ENCODE measurements around the gene SMAGP.
"Not testable (repeated sequence)": the region's sequence is repeated elsewhere in the genome, so short reads cannot be mapped to it uniquely, and the experiment has no call there.

The SMAGP gene

GRCh38 chr12:51222461-51222860 is 47.8 kb downstream of the SMAGP start:
- no peak for DNase-seq

GRCh38 chr12:51219857-51220256 is 50.4 kb downstream of the SMAGP start:
- not testable (repeated sequence) for DNase-seq

DNA sequence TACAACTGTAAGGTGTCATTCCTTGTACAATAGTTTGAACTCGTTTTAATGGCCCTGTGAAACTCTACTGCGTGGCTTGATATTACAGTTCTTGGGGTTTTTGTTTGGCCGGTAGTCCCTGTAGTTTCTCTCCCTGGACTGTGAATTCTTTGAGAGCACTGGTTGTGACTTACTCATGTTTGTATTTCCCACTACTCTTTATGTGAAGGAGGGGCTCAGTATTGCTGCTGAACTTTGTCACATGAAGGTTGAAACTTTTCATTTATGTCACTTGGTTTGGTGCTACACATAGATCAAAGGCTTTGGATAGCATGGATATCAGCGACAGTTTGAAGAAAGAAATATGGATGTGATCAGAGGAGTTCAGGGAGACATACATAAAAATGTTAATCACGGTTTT is 50.9 kb downstream of the SMAGP start:
- DNase-seq, result no peak

- peak in 1 of 2 experiments; percentile 24 for DNase-seq
Measured at GRCh38 chr12:51218607-51219161, 51.5 kb downstream of the SMAGP start.

DNA sequence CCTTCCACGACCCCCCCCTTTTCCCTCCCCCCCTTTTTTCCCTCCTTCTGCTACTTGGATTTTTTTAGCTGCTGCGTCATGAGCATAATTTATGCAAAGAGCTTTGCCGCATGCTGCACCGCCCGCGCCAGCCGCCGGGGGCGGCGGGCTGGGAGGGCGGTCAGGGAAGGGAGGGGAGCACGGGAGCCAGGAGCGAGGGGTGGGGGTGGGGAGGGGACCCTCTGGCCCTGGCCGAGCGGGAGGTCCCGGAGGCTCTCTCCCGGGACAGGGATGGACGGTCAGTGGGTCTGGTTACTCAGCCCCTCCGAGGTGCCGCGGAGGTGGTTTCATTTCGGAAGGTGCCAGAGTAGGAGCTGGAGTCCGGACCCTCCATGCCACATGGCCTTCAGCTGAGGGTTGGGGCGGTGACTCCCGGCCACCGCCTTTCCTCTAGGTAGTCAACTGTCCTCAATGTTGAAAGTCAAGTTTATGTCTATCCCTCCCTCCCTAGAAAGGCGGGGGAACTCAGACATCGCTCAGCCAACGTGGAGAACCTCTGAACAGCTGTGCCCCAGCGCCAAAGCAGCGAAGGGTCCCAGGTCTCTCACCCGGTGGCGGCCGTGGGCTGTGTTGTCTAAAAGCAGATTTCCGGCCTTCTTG is 52.1 kb downstream of the SMAGP start, which contains the start of gene POU6F1:
POU6F1 (minus strand) TSS at position 95 of the 639 bp plus-strand sequence. CDS start 11,226 bp downstream, outside the sequence.
- peak; percentile 73 to 80 for DNase-seq

- peak; percentile 46 to 61 for DNase-seq
Measured at GRCh38 chr12:51217133-51217967, 52.9 kb downstream of the SMAGP start.

DNA sequence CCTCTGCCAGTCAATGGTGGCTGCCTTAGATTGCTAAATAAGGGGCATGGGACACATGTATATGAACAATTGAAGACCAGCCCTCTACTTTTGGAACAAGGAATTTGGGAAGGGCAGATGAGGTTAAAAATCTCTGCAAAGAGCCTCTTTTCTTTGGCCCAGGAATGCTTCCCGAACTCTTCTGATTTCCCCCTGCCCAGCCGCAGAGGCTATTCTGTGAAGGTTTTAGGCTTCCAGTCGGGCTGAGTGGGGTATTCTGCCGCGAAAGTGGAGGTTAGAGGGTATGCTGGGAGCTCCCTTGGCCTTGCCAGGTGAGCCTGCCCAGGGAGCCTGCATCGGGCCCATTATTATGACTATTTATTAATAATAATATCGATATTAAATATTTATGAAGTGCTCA is 53.6 kb downstream of the SMAGP start:
- DNase-seq, result no peak

DNA sequence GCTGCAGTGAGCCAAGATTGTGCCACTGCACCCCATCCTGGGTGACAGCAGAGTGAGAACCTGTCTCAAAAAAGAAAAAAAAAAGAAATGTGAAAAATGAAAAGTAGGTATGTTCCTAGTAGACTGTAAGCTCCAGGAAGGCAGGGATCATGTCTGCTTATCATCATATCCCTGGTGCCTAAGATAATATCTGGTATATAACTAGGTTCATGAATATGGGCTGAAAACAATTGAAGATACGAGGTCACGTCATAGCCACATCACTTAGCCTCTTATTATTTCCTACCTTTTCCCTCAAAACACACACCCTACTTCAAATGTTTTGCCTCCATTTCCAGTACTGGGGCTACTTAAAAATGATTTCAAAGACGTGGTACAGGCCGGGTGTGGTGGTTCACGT is 55.3 kb downstream of the SMAGP start:
- no peak for DNase-seq

DNA sequence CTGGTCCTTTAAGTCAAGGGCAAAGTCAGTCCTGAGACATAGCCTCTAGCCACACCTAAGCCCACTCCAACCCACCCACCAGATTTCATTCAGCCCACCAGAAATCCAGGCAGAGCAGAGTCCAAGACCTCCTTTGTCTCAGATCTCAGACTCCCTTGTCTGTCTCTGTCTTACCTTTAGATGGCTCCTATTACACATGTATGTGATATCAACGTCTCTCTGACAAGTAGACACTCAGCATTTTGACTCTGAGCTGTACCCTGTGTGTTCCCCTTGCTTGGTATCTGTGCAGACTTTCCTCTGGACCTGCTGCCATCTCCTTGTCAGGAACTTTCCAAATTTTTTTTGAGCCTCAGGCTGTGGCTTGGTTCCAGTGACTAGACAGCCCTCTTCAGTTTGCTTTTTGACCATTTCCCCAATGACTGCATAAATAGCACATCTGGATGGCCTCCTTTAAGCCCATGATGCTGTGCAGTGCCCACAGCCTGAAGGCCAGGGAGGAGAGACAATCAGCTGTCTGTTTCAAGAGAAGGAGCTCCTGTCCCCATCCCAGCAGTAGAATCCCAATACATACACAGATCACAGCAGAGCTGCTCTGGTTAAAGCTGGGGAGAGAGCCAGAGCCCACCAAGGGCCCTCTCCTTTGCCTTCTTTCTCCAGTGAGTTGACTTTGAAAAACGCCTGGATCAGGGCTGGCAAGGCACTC is 59.4 kb downstream of the SMAGP start:
- DNase-seq, result no peak

GRCh38 chr12:51209259-51209658 is 61.0 kb downstream of the SMAGP start:
- DNase-seq, result no peak

GRCh38 chr12:51208016-51208660 is 62.1 kb downstream of the SMAGP start:
- no peak for DNase-seq

GRCh38 chr12:51205350-51205749 is 64.9 kb downstream of the SMAGP start:
- no peak for DNase-seq

DNA sequence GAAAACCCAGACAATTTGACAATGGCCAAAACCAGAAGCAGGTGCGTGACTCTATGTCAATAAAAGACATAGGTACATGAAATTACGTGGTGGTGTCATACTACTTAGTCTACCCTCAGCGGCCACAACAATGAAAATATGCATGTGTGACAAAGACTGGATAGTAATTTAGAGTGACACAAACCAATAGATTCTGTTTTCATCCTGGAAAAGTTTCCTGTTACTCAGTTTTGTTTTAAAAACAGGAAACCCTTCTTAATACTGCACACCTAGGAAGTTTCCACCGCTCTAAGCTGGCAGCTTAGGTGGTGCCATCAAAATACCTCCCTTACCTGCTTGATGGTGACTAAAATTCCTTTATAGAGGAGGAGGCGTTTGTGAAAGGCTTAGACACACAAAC is 67.5 kb downstream of the SMAGP start:
- no peak for DNase-seq

GRCh38 chr12:51200806-51201205 is 69.4 kb downstream of the SMAGP start:
- DNase-seq, result no peak

GRCh38 chr12:51200156-51200555 is 70.1 kb downstream of the SMAGP start:
- DNase-seq, result no peak

- DNase-seq, result no peak
Measured at GRCh38 chr12:51199366-51199945, 70.8 kb downstream of the SMAGP start.

DNA sequence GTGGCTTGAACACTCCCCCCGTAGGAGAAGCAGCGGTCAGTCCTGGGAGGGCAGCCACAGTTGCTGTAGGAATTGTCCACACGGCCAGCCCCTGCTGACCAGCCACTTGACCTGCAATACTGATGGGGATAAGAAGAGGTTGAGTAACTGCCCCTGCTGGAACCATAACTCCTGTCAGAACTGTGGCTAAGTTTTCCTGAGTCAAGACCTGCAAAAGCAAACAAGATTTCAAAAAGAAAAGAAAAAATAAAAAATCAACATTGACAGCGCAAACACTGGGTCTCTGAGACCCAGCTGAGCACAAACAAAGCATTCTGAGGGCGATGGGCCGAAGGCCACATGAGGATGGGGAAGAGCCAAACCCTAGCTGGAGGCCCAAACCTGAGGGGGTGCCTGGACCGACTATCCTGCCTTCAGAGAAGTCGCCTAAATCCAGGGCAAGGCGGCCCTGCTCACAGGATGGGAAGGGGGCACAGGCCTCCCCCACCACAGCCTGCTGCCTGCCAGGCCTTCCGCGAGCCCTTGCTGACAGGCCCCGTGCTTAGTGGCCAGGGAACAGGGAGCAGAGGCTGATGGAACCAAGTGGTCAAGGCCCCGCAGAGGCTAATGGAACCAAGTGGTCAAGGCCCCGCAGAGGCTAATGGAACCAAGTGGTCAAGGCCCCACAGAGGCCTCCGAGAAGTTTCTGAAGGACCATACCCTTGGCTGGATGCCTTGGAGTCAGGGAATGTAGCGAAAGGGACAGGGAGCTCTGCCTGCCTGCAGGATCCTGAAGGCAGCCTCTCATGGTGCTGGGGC is 71.4 kb downstream of the SMAGP start:
- no peak for DNase-seq

DNA sequence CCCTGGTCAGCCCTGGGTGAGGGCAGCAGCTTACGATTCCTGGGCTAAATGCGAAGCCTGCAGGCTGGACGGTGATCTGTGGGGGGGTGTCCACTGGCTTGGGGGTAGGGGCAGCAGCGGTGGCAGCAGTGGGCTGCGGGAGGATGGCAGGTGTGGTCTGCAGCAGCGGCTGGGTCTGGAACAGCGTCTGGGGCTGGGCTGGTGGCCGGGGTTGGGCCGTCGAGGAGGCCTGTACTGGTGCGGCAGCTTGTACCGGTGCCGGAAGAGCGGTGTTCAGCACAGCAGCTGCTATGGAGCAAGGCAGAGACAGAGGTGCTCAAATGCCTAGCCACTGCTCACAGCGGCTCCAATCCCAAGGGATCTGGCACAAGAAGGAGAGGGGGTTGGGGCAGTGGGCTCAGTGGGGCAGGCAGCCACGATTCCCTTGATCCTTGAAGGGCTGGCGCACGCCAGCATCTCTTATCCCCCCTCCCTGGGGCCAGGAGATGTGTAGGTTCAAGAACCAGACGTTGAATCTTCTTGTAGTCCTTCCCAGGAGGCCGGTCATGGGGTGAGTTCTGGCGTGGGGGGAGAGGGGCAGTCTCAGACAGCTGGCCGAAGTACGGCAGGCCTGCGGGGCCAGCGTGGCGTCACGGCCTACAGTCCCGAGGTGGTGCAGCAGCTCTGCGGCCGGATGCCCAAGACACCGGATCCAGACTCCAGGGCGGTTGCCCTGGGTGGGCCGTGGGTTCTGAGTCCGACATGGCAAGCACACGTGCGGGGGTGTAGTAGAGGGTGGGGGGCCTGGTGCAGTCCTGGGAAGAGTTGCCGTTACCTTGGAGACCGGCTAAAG is 72.3 kb downstream of the SMAGP start:
- DNase-seq, result no peak

- no peak for DNase-seq
Measured at GRCh38 chr12:51196547-51196946, 73.7 kb downstream of the SMAGP start.

GRCh38 chr12:51195841-51196240 is 74.4 kb downstream of the SMAGP start:
- no peak for DNase-seq

All from activated T-cell treated with anti-CD3 and anti-CD28 coated beads, Interleukin-2, amount 50 U/mL, for 48 hours (primary cell).